ENCODE measurements around the gene BABAM1. TPM values are rescaled to one million over a fixed set of nuclear protein-coding genes. Genes with fewer than 3 reads are reported as not detected.

The BABAM1 gene
- total RNA-seq, 2 donors from 2014 or later: 136 to 151 TPM

GRCh38 chr19:17309965-17310461, 42.8 kb downstream of the BABAM1 start:
- Mint-ChIP-seq H3K27me3 (ENCODE audit: insufficient read depth) (no peaks in the 10 kb centered on the region), H3K9me3 (no peaks in the 10 kb centered on the region), H3K36me3 (ENCODE audit: low read depth) (peaks cover 11% of the 10 kb centered on the region), H3K27ac (peak overlapping the region; percentile 93), H3K4me1 (peaks cover 17% of the 10 kb centered on the region), H3K4me3 (peak overlapping the region; percentile 93)
- Histone ChIP-seq H3K9ac (ENCODE audit: extremely low read depth, low read length, poor library complexity, severe bottlenecking) (peak overlapping the region; percentile 85), H3K36me3 (ENCODE audit: control insufficient read depth, insufficient read depth, low read length) (peaks cover 26% of the 10 kb centered on the region), H3K4me1 (ENCODE audit: control insufficient read depth, insufficient read depth, low read length) (peaks cover 6% of the 10 kb centered on the region), H3K9me3 (ENCODE audit: control insufficient read depth, low read length) (no peaks in the 10 kb centered on the region), H3K27ac (ENCODE audit: low read depth, low read length) (no peak overlapping the region), H3K27me3 (ENCODE audit: control insufficient read depth, insufficient read depth, low read length, poor library complexity, severe bottlenecking) (no peaks in the 10 kb centered on the region), H3K4me3 (ENCODE audit: low read length) (peak overlapping the region; percentile 83)
- 8 to 29% methylated on average over 8 to 23 of the region's 23 CpGs for WGBS, 2 experiments (ENCODE audit: insufficient coverage in 1 of 2, insufficient read length in 1 of 2)
- DNase-seq: no peak
- TF ChIP-seq, protein P1, sequence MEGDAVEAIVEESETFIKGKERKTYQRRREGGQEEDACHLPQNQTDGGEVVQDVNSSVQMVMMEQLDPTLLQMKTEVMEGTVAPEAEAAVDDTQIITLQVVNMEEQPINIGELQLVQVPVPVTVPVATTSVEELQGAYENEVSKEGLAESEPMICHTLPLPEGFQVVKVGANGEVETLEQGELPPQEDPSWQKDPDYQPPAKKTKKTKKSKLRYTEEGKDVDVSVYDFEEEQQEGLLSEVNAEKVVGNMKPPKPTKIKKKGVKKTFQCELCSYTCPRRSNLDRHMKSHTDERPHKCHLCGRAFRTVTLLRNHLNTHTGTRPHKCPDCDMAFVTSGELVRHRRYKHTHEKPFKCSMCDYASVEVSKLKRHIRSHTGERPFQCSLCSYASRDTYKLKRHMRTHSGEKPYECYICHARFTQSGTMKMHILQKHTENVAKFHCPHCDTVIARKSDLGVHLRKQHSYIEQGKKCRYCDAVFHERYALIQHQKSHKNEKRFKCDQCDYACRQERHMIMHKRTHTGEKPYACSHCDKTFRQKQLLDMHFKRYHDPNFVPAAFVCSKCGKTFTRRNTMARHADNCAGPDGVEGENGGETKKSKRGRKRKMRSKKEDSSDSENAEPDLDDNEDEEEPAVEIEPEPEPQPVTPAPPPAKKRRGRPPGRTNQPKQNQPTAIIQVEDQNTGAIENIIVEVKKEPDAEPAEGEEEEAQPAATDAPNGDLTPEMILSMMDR (conservative IDR thresholded peaks at IDR 0.05): no peak

DNA sequence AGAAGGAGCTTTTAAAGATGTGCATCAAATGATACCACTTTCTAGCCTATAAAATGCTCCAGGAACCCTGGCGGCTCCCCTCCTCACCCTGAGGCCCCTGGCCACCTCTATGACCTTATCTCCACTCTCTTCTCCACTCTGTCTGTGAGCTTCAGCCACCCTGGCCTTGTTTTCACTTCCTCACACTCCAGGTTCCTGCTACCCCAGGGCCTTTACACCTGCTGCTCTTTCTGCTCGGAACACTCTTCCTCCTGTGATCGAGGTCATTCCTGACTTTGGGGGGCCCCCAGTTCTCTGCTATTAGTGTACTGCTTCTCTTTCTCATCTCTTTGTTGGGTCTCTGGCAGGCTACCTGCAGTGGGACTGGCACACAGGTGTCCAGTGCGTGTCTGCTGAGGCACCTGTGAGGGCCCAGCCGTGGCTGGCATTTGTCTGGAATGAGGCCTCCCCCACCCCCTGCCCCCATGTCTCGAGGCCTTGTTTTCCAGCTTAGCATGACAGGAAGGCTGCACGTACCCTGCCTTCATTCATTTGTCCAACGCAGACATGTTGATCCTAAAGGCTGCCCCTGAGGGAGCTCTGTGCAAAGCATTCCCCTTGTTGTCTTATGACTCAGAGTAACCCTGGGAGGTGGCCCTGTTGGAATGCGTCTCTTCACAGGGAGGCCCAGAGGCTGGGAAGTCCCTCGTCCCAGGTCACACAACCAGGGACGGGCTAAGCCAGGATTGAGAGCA, 44.4 kb downstream of the BABAM1 start:
- Histone ChIP-seq H3K27me3 (ENCODE audit: control insufficient read depth, insufficient read depth, low read length, poor library complexity, severe bottlenecking) (no peaks in the 10 kb centered on the region), H3K36me3 (ENCODE audit: control insufficient read depth, insufficient read depth, low read length) (peaks cover 36% of the 10 kb centered on the region), H3K4me1 (ENCODE audit: control insufficient read depth, insufficient read depth, low read length) (peaks cover 6% of the 10 kb centered on the region), H3K9me3 (ENCODE audit: control insufficient read depth, low read length) (no peaks in the 10 kb centered on the region), H3K27ac (ENCODE audit: low read depth, low read length) (no peak overlapping the region), H3K9ac (ENCODE audit: extremely low read depth, low read length, poor library complexity, severe bottlenecking) (peak overlapping the region; percentile 17), H3K4me3 (ENCODE audit: low read length) (no peak overlapping the region)
- TF ChIP-seq, protein P1 (conservative IDR thresholded peaks at IDR 0.05): no peak
- H3K4me3 Mint-ChIP-seq: no peak overlapping the region
- H3K27me3 Mint-ChIP-seq (ENCODE audit: insufficient read depth): no peaks in the 10 kb centered on the region
- no peaks in the 10 kb centered on the region for H3K9me3 Mint-ChIP-seq
- WGBS, 2 experiments (ENCODE audit: insufficient coverage in 1 of 2, insufficient read length in 1 of 2): 76 to 88% methylated on average over 7 to 11 of the region's 11 CpGs
- H3K4me1 Mint-ChIP-seq: peaks cover 13% of the 10 kb centered on the region
- peak overlapping the region; percentile 89 for H3K27ac Mint-ChIP-seq
- peak; percentile 68 for DNase-seq
- peaks cover 22% of the 10 kb centered on the region for H3K36me3 Mint-ChIP-seq (ENCODE audit: low read depth)

DNA sequence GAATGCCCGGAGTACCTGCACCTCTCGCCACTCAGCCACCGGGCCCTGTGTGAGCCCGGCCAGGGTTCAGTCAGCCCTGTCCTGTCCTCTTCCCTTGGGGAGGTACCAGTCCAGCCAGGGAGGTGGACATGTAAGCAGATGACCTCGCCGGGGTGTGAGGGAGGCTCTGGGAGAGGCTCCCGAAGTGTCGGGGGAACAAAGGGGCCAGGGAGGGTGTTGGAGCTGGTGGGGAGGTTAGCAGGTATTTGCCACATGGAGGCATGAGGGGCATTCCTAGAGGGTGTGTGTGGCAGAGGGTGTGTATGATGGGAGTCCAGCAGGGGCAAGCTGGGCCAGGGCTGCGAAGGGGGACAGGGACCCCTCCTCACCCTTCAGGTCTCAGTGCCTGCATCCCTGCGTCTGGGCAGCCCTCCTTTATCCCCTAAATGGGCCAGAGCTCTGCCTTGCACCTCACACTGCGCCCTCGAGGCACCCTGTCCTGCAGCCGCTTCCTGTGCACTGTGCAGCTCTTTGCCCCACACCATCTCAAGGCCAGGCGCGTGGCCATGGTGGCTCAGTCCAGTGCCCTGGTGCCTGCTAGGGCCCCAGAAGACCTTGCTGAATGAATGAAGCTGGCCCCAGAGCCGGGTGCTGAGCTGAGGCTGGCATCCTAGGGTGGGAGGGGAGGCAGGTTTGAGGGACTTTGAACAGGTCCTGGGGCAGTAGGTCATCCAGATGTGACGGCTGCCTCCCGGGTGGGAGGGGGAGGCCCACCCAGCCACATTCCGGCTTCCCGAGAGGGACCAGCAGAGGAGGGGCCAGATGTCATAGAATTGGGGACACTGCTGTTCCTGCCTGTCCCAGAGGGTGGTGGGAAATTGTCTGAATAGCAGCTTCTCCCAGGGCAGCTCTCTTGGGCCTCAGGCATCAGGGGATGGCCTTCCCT, 45.2 kb downstream of the BABAM1 start:
- peak overlapping the region; percentile 89 for H3K27ac Mint-ChIP-seq

More for the DNA sequence above, 45.2 kb downstream of the BABAM1 start:
- Histone ChIP-seq H3K4me3 (ENCODE audit: low read length) (no peak overlapping the region), H3K27me3 (ENCODE audit: control insufficient read depth, insufficient read depth, low read length, poor library complexity, severe bottlenecking) (no peaks in the 10 kb centered on the region), H3K9ac (ENCODE audit: extremely low read depth, low read length, poor library complexity, severe bottlenecking) (peak overlapping the region; percentile 6), H3K9me3 (ENCODE audit: control insufficient read depth, low read length) (no peaks in the 10 kb centered on the region), H3K36me3 (ENCODE audit: control insufficient read depth, insufficient read depth, low read length) (peaks cover 36% of the 10 kb centered on the region), H3K27ac (ENCODE audit: low read depth, low read length) (no peak overlapping the region), H3K4me1 (ENCODE audit: control insufficient read depth, insufficient read depth, low read length) (peaks cover 6% of the 10 kb centered on the region)
- no peak overlapping the region for H3K4me3 Mint-ChIP-seq
- no peaks in the 10 kb centered on the region for H3K27me3 Mint-ChIP-seq (ENCODE audit: insufficient read depth)
- peaks cover 27% of the 10 kb centered on the region for H3K36me3 Mint-ChIP-seq (ENCODE audit: low read depth)
- no peak for DNase-seq
- WGBS, 2 experiments (ENCODE audit: insufficient coverage in 1 of 2, insufficient read length in 1 of 2): 93% methylated on average over 5 to 20 of the region's 20 CpGs
- H3K9me3 Mint-ChIP-seq: no peaks in the 10 kb centered on the region
- TF ChIP-seq, protein P1 (conservative IDR thresholded peaks at IDR 0.05): no peak
- H3K4me1 Mint-ChIP-seq: peaks cover 13% of the 10 kb centered on the region
